ENCODE data around the gene OBSCN.

OBSCN gene

GRCh38 chr1:228323401-228323800, 115.6 kb downstream of the OBSCN start:
- no peak for DNase-seq

- no peak for DNase-seq
Observed at GRCh38 chr1:228325267-228325666, 117.4 kb downstream of the OBSCN start.

- no peak for DNase-seq
Observed at GRCh38 chr1:228329887-228330286, 122.0 kb downstream of the OBSCN start.

GRCh38 chr1:228332797-228333738, 125.2 kb downstream of the OBSCN start:
- DNase-seq: no peak

GRCh38 chr1:228333739-228334115, 125.9 kb downstream of the OBSCN start:
- no peak for DNase-seq

- DNase-seq: no peak
Observed at GRCh38 chr1:228334226-228334935, 126.5 kb downstream of the OBSCN start.

GRCh38 chr1:228334954-228335353, 127.1 kb downstream of the OBSCN start:
- DNase-seq: no peak

GRCh38 chr1:228335406-228336307, 127.8 kb downstream of the OBSCN start:
- DNase-seq: no peak

GRCh38 chr1:228336308-228337030, 128.6 kb downstream of the OBSCN start:
- DNase-seq: no peak

GRCh38 chr1:228337031-228337564, 129.3 kb downstream of the OBSCN start:
- DNase-seq: no peak

- no peak for DNase-seq
Observed at GRCh38 chr1:228337711-228338520, 130.1 kb downstream of the OBSCN start.

GRCh38 chr1:228338521-228339051, 130.7 kb downstream of the OBSCN start:
- DNase-seq: no peak

- no peak for DNase-seq
Observed at GRCh38 chr1:228339059-228339704, 131.3 kb downstream of the OBSCN start.

GRCh38 chr1:228339766-228340685, 132.2 kb downstream of the OBSCN start:
- no peak for DNase-seq

GRCh38 chr1:228340686-228341449, 133.0 kb downstream of the OBSCN start:
- DNase-seq: no peak

- DNase-seq: no peak
Observed at GRCh38 chr1:228341450-228341813, 133.6 kb downstream of the OBSCN start.

- DNase-seq: no peak
Observed at GRCh38 chr1:228341814-228342626, 134.2 kb downstream of the OBSCN start.
